GM20000 (cell line): ENCODE measurements around the gene ITPR3.

Experiments
- DNase-seq: peaks from one replicate; pipeline ENCODE4 v3.0.0; 2012; ENCODE audit warnings: low spot score
- CTCF ChIP-seq: IDR thresholded peaks from 2 replicates; pipeline ENCODE4 v1.5.1; 2012; ENCODE audit warnings: mild to moderate bottlenecking, control low read depth; ENCODE audit errors: extremely low read depth, missing control alignments

ITPR3 gene

GRCh38 chr6:33633462-33634158 is 12.5 kb downstream of the ITPR3 start:
- DNase-seq = peak; percentile 96
- TF ChIP-seq CTCF = no peak

- no peak for TF ChIP-seq CTCF
- no peak for DNase-seq
Observed at GRCh38 chr6:33634161-33634727, 13.1 kb downstream of the ITPR3 start.

- no peak for DNase-seq
- TF ChIP-seq CTCF = no peak
Observed at GRCh38 chr6:33634946-33635345, 13.8 kb downstream of the ITPR3 start.

- DNase-seq = no peak
- no peak for TF ChIP-seq CTCF
Observed at GRCh38 chr6:33636655-33637054, 15.5 kb downstream of the ITPR3 start.

GRCh38 chr6:33638556-33638955 is 17.4 kb downstream of the ITPR3 start:
- no peak for DNase-seq
- TF ChIP-seq CTCF = no peak

GRCh38 chr6:33639559-33639958 is 18.4 kb downstream of the ITPR3 start:
- DNase-seq = no peak
- TF ChIP-seq CTCF = no peak

GRCh38 chr6:33640361-33640760 is 19.2 kb downstream of the ITPR3 start:
- no peak for TF ChIP-seq CTCF
- DNase-seq = no peak
